ENCODE data around the gene SDR42E2. TPM values are rescaled to one million over a fixed set of nuclear protein-coding genes. Genes with fewer than 3 reads are reported as not detected.
A peak's percentile ranks its signal among the peaks of the same experiment; 100 is the strongest.
"Not testable (repeated sequence)": the region's sequence is repeated elsewhere in the genome, so short reads cannot be mapped to it uniquely, and the experiment has no call there.

The SDR42E2 gene
- total and polyA plus RNA-seq, 9 donors: 0.04 to 0.22 (median 0.07) TPM; not detected in 4

GRCh38 chr16:22190776-22191531 lies 28.6 kb downstream of the SDR42E2 start:
- WGBS (ENCODE audit: insufficient coverage): 0% methylated on average over 35 of the region's 43 CpGs
- no peaks in the 10 kb centered on the region for H3K9me3 ChIP-seq (replicated peaks; ENCODE audit: control insufficient read depth, low read depth, low read length)

DNA sequence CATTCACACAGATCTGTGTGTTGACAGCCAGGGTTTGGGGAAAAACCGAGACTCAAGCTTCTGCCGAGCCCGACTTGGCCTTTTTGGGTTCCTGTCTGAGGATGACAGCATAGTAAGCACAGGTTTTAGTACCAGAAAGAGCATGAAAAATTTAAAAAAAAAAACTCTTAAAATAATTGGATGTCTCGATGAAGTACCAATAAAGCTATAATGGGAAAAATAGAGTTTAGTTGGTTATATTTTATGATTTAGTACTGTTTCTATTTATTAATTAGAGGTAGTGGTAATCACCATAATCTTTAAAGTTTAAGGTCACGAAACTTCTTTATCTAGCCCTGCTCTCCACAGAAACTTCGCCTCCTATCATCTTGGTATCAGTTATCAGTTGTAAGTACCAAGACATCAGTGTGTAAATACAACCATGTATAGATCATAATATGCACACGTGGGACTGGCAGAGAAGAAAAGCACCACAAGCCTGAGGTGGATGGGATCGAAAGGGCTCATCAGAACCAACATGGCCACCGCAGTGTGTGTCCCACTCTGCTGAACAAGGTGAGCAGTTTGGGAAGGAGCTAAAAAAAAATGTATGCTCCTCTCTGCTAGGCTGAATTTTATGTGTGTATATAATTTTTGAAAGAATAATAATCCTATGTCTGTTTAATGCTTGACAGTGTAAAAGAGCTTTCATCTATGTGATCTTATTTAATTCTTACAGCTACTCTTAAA lies 29.4 kb downstream of the SDR42E2 start:
- 27% methylated on average over 2 of the region's 9 CpGs for WGBS (ENCODE audit: insufficient coverage)
- H3K27ac ChIP-seq (ENCODE audit: low read length): peak overlapping the region; percentile 100
- no peaks in the 10 kb centered on the region for H3K9me3 ChIP-seq (replicated peaks; ENCODE audit: control insufficient read depth, low read depth, low read length)
- H3K27me3 ChIP-seq (ENCODE audit: control insufficient read depth, insufficient read depth, low read length): no peaks in the 10 kb centered on the region
- peaks cover 38% of the 10 kb centered on the region for H3K4me1 ChIP-seq (ENCODE audit: control insufficient read depth, insufficient read depth, low read length)
- peak; percentile 61 for DNase-seq
- peak overlapping the region; percentile 72 for H3K4me3 ChIP-seq (ENCODE audit: low read length)
- no peaks in the 10 kb centered on the region for H3K36me3 ChIP-seq (ENCODE audit: control insufficient read depth, insufficient read depth, low read length)

More at GRCh38 chr16:22190776-22191531, 28.6 kb downstream of the SDR42E2 start:
- Histone ChIP-seq H3K4me3 (ENCODE audit: low read length) (peak overlapping the region; percentile 72), H3K27me3 (ENCODE audit: control insufficient read depth, insufficient read depth, low read length) (no peaks in the 10 kb centered on the region), H3K27ac (ENCODE audit: low read length) (peak overlapping the region; percentile 100), H3K4me1 (ENCODE audit: control insufficient read depth, insufficient read depth, low read length) (peaks cover 35% of the 10 kb centered on the region), H3K36me3 (ENCODE audit: control insufficient read depth, insufficient read depth, low read length) (no peaks in the 10 kb centered on the region)
- DNase-seq: peak; percentile 100

GRCh38 chr16:22192261-22193062 lies 30.2 kb downstream of the SDR42E2 start:
- 21% methylated on average over 14 of the region's 16 CpGs for WGBS (ENCODE audit: insufficient coverage)

DNA sequence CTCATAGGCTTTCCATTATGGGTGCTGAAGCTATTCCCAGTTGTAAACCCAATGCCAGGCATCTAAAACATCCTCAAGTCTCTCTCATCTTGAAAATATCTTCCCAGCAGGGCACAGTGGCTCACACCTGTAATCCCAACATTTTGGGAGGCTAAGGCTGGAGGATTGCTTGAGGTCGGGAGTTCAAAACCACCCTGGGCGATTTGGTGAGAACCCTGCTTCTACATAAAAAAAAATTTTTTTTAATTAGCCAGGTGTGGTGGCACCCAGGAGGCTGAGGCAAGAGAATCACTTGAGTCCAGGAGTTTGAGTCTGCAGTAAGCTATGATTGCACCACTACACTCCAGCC lies 30.7 kb downstream of the SDR42E2 start:
- Histone ChIP-seq H3K9me3 (replicated peaks; ENCODE audit: control insufficient read depth, low read depth, low read length) (no peaks in the 10 kb centered on the region), H3K4me3 (ENCODE audit: low read length) (no peak overlapping the region), H3K27ac (ENCODE audit: low read length) (peak overlapping the region; percentile 100), H3K27me3 (ENCODE audit: control insufficient read depth, insufficient read depth, low read length) (no peaks in the 10 kb centered on the region), H3K36me3 (ENCODE audit: control insufficient read depth, insufficient read depth, low read length) (no peaks in the 10 kb centered on the region), H3K4me1 (ENCODE audit: control insufficient read depth, insufficient read depth, low read length) (peaks cover 38% of the 10 kb centered on the region)
- no peak for DNase-seq
- WGBS (ENCODE audit: insufficient coverage): no CpG with 5 or more reads among the region's 2 CpGs

More at GRCh38 chr16:22192261-22193062, 30.2 kb downstream of the SDR42E2 start:
- Histone ChIP-seq H3K9me3 (replicated peaks; ENCODE audit: control insufficient read depth, low read depth, low read length) (no peaks in the 10 kb centered on the region), H3K4me1 (ENCODE audit: control insufficient read depth, insufficient read depth, low read length) (peaks cover 38% of the 10 kb centered on the region), H3K27me3 (ENCODE audit: control insufficient read depth, insufficient read depth, low read length) (no peaks in the 10 kb centered on the region), H3K4me3 (ENCODE audit: low read length) (peak overlapping the region; percentile 27), H3K36me3 (ENCODE audit: control insufficient read depth, insufficient read depth, low read length) (no peaks in the 10 kb centered on the region), H3K27ac (ENCODE audit: low read length) (peak overlapping the region; percentile 100)
- DNase-seq: peak; percentile 97

DNA sequence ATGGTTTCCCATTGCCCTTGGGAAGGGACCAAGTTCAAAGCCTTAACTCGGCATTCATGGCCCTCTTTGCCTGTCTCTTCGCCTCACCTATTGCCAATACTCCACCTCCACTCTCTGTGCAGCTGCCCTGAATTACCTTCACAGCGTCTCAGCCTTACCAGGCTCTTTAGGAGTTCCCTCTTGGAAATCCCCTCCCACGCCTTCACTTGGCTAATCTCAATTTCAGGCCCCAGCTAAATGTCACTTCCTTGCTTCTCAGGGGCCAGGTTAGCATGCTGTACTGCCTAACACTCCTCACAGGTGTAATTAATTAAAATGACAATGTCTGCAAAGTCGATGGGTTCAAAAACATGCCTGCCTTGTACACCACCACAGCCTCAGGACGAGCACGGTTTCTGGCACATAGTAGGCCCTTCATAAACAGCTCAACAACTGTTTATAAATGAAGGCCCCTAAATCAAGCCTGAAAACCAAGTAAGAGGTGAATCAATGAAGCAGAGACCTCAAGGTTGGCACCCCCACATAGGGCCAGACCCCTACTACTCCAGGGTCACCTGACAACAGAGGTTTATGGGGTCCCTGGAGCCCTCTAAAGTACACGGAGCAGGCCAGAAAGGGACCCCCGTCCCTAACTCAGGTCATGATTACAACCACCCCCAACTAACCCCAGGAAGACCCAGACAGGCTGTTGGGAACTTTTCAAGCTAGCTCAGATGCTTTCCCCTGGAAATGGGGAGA lies 32.6 kb downstream of the SDR42E2 start:
- peaks cover 28% of the 10 kb centered on the region for H3K4me1 ChIP-seq (ENCODE audit: control insufficient read depth, insufficient read depth, low read length)
- H3K27ac ChIP-seq (ENCODE audit: low read length): peak overlapping the region; percentile 44
- no peak overlapping the region for H3K4me3 ChIP-seq (ENCODE audit: low read length)
- peak; percentile 40 for DNase-seq
- H3K36me3 ChIP-seq (ENCODE audit: control insufficient read depth, insufficient read depth, low read length): no peaks in the 10 kb centered on the region
- WGBS (ENCODE audit: insufficient coverage): 76% methylated on average over 5 of the region's 9 CpGs
- no peaks in the 10 kb centered on the region for H3K9me3 ChIP-seq (replicated peaks; ENCODE audit: control insufficient read depth, low read depth, low read length)
- no peaks in the 10 kb centered on the region for H3K27me3 ChIP-seq (ENCODE audit: control insufficient read depth, insufficient read depth, low read length)

DNA sequence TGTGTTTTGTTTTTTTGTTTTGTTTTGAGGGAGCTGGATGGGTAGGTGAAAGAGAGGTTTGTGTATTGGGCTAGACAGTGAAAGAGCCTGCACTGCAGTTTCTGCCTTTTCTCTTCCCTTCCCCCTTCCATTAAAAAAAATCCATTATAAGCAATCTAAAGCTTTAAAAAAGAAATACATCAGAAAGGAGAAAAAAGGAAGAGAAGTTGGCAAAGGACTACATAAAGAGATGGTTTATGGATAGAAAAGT lies 33.1 kb downstream of the SDR42E2 start:
- H3K4me1 ChIP-seq (ENCODE audit: control insufficient read depth, insufficient read depth, low read length): peaks cover 25% of the 10 kb centered on the region
- H3K27ac ChIP-seq (ENCODE audit: low read length): peak overlapping the region; percentile 44
- no peaks in the 10 kb centered on the region for H3K27me3 ChIP-seq (ENCODE audit: control insufficient read depth, insufficient read depth, low read length)
- no peaks in the 10 kb centered on the region for H3K36me3 ChIP-seq (ENCODE audit: control insufficient read depth, insufficient read depth, low read length)
- H3K9me3 ChIP-seq (replicated peaks; ENCODE audit: control insufficient read depth, low read depth, low read length): no peaks in the 10 kb centered on the region
- DNase-seq: no peak
- no peak overlapping the region for H3K4me3 ChIP-seq (ENCODE audit: low read length)

DNA sequence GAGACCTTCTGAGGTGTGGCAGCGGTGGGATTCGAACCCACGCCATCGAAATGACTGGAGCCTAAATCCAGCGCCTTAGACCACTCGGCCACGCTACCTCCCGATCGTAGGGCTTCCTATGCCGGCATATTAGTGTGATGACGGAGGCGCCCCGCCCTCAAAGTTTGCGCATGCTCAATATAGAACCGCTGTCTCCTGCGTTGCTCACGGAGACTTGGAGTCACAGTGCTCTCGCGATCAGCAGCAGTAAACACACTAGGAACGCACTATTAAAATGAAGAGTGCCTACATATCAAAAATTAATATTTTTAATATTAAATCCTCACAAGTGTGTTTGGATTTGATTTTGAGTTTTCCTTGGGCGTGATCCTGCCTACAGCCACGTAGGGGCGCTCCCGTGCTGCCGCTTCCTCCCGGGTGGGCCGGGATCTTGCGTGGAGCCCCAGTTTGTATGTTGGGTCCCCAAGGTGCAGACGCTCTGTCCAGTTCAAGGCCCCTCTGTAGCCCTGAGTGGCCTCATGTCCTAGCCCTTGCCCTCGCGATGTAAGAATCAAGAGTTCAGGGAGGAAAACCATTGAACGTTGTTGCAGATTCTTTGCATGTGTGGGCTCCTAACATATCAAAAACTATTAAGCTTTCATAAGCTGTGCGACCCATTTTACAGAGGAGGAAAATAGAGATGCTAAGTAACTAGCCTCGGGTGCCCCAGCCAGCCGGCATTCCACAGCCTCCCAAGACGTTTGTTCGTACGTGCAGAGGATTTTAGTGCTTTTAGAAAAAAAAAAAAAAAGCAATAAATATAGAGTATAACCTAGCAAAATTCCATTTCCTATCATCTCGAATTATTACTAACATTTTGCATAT lies 33.6 kb downstream of the SDR42E2 start:
- no peaks in the 10 kb centered on the region for H3K27me3 ChIP-seq (ENCODE audit: control insufficient read depth, insufficient read depth, low read length)
- H3K27ac ChIP-seq (ENCODE audit: low read length): peak overlapping the region; percentile 87
- 0% methylated on average over 18 of the region's 39 CpGs for WGBS (ENCODE audit: insufficient coverage)
- H3K36me3 ChIP-seq (ENCODE audit: control insufficient read depth, insufficient read depth, low read length): no peaks in the 10 kb centered on the region
- peaks cover 25% of the 10 kb centered on the region for H3K4me1 ChIP-seq (ENCODE audit: control insufficient read depth, insufficient read depth, low read length)
- no peaks in the 10 kb centered on the region for H3K9me3 ChIP-seq (replicated peaks; ENCODE audit: control insufficient read depth, low read depth, low read length)
- peak; percentile 97 for DNase-seq
- peak overlapping the region; percentile 56 for H3K4me3 ChIP-seq (ENCODE audit: low read length)

- not testable (repeated sequence) for H3K27ac ChIP-seq (ENCODE audit: low read length); H3K4me3 ChIP-seq (ENCODE audit: low read length); H3K36me3 ChIP-seq (ENCODE audit: control insufficient read depth, insufficient read depth, low read length); H3K27me3 ChIP-seq (ENCODE audit: control insufficient read depth, insufficient read depth, low read length); H3K9me3 ChIP-seq (replicated peaks; ENCODE audit: control insufficient read depth, low read depth, low read length); DNase-seq
- WGBS (ENCODE audit: insufficient coverage): 36% methylated on average over 8 of the region's 20 CpGs
- peaks cover 23% of the 10 kb centered on the region for H3K4me1 ChIP-seq (ENCODE audit: control insufficient read depth, insufficient read depth, low read length)
These were observed 34.4 kb downstream of the SDR42E2 start for GRCh38 chr16:22196559-22197168.
